Nucleus accumbens (tissue), 56 donors: ENCODE measurements around the gene SCGB1D4.
"Not testable (repeated sequence)": the region's sequence is repeated elsewhere in the genome, so short reads cannot be mapped to it uniquely, and the experiment has no call there.

Experiments used
- DNase-seq, 56 donors: peaks; one replicate each; lab custom pipeline; 2025; lab: John Stamatoyannopoulos, UW

Gene SCGB1D4, protein sequence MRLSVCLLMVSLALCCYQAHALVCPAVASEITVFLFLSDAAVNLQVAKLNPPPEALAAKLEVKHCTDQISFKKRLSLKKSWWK

DNA sequence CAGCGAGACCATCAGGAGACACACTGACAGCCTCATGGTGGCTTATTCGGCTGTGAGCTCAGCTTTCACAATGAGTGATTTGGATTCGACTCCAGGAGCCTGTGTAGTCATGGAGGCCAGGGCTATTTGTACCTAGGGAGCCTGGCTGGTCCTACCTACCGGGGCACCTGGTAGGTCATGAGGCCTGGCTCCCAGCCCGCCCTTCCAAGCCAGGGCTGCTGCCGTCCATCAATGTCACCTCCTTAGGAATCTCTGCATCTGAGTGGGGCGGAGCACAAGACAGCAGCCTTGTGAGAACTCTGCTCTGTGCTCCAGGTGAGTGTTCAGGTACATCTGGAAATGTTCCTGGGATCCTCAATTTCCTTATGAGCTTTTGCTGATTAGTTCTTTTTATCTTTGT, at the start of gene SCGB1D4:
Gene SCGB1D4, minus strand, starts transcription at position 101 of the 400 bp plus-strand sequence. Its CDS starts 65 bp downstream, at position 36.
- DNase-seq, result no peak

- DNase-seq, result no peak
Measured at GRCh38 chr11:62345861-62346260, 47.0 kb upstream of the SCGB1D4 start.

DNA sequence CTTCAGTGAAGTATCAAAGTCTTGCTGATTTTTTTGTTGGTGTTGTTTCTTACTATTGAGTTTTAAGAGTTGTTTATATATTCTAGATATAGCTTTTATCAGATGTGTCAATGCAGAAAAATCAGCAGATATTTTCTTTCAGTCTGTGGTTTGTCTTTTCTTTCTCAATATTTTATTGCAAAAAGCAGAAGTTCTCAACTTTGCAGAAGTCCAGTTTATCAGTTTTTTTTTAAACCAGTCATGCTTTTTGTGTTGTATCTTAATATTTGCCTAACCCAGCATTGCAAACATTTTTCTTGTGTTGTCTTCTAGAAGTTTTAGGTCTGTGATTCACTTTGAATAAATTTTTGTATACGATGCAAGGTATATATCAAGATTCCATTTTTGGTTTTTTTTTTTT, 45.3 kb upstream of the SCGB1D4 start:
- no peak for DNase-seq

- DNase-seq, result not testable (repeated sequence)
Measured at GRCh38 chr11:62343646-62344190, 44.8 kb upstream of the SCGB1D4 start.

DNA sequence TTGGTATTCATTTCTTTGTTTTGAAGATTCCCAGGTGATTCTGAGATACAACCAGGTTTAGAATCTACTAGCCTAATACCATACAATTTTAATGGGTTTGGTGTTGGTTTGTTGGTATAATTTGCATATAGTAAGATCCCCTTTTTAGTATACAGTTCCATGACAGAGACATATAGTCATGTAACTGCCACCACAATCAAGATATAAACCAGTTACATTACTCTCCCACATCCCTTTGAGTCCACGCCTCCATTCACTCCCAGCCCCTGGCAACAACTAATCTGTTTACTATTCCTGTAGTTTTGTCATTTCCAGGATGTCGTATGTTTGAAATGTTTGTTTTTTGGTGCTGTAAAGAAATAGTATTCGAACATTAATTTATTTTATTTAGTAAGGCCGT, 42.7 kb upstream of the SCGB1D4 start:
- DNase-seq, result no peak

DNA sequence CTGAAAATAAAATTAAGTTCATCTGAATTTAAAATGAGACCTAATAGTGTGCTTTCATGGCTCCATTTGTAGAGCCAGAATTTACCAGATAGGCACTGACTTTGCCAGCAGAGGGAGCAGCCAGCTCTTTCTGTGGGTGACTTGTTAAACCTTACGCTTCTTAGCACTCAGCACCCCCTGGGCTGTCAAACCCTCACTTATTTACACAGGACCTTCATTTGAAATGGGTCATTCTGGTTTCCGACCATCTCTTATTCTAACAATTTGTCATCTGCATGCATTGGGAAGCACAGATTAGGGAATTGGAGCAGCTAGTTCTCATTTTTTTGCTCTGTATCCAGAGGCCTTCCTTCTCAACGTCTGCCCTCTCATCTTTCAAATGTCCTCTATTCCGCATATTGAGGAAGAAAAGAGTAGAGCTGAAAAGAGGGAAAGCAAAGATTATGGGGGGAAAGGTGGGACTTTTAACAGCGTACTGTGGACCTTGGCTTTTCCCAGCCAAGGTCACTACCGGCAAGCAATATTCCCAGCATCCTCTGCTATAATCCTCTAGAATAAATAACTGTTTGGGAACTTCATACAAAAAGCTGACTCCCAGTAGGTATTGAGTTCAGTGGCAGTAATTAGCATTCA, 41.5 kb upstream of the SCGB1D4 start:
- DNase-seq, result peak in 52 of 56 donors; percentile 13 to 88 (median 59)

DNA sequence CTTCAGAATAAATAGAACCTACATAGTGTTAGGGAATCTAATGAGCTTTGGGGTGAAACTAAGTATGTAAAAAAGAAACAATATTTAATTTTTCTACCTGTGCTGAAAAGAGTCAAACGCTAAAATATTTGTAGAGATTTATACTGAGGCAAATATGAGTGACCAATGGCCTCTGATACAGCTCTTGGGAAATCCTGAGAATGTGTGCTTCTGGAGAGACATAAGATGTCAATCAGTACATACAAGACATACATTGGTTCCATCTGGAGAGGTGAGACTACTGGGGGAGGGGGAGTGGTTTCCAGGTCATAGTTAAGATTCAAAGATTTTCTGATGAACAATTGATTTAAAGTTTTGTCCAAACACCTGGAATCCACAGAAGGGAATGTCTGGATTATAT, 39.3 kb upstream of the SCGB1D4 start:
- DNase-seq, result no peak

- DNase-seq, result peak in 54 of 56 donors; percentile 37 to 92 (median 77)
Measured at GRCh38 chr11:62337303-62338181, 38.7 kb upstream of the SCGB1D4 start, which contains the start of gene ASRGL1. Gene ASRGL1, plus strand, starts transcription at chr11:62337448. Its CDS starts 530 bp downstream, at chr11:62337978.

- DNase-seq, result not testable (repeated sequence)
Measured at GRCh38 chr11:62336949-62337302, 38.1 kb upstream of the SCGB1D4 start.

- DNase-seq, result no peak
Measured at GRCh38 chr11:62333768-62334167, 34.9 kb upstream of the SCGB1D4 start.

- not testable (repeated sequence) for DNase-seq
Measured at GRCh38 chr11:62331264-62331663, 32.4 kb upstream of the SCGB1D4 start.

DNA sequence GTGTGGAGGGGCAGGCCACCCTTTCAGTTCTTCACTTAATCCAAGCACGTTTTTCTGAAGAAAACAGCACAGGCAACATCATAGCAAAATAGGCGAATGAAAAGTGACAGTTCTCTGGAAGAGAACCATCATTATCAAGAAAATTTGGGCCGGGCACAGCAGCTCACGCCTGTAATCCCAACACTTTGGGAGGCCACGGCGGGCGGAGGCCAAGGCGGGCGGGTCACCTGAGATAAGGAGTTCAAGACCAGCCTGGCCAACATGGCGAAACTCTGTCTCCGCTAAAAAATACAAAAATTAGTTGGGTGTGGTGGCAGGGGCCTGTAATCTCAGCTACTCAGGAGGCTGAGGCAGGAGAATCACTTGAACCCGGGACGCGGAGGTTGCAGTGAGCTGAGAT, 28.7 kb upstream of the SCGB1D4 start:
- not testable (repeated sequence) for DNase-seq

GRCh38 chr11:62326719-62327118, 27.8 kb upstream of the SCGB1D4 start:
- not testable (repeated sequence) for DNase-seq

DNA sequence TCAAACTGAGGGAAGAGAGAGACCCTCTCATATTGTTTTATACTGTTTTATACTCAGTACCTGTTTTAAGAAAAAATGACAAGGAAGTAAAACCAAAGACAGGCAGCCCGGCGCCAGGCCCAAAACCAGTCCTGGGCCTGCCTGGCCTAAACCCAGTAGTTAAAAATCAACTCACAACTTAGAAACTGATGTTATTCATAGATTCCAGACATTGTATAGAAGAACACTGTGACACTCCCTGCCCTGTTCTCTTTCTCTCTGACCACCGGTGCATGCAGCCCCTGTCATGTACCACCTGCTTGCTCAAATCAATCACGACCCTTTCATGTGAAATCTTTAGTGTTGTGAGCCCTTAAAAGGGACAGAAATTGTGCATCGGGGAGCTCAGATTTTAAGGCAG, 26.9 kb upstream of the SCGB1D4 start:
- not testable (repeated sequence) for DNase-seq

GRCh38 chr11:62324731-62325556, 26.1 kb upstream of the SCGB1D4 start:
- peak in 10 of 56 donors; percentile 1 to 57 (median 4) for DNase-seq

- DNase-seq, result no peak
Measured at GRCh38 chr11:62322524-62322923, 23.6 kb upstream of the SCGB1D4 start.

DNA sequence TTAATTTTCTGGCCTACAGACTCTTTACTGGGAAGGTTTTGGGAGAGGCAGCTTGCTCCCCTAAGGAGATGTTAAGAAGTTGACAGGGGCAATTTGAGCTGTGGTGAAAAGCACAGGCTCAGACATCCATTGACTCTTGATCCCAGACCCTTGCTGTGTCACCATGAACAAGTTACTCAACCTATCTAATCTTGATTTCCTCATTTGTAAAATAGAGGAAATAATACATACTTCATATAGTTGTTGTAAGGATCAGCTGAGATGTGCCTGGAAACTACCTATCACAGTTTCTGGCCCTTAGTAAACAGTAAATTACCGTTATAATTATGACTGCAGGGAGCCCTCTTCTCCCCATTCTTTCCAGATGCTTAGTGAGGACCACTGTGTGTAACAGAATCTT, 16.6 kb upstream of the SCGB1D4 start:
- DNase-seq, result no peak

GRCh38 chr11:62309991-62310390, 11.1 kb upstream of the SCGB1D4 start:
- DNase-seq, result no peak

GRCh38 chr11:62307950-62308349, 9.1 kb upstream of the SCGB1D4 start:
- no peak for DNase-seq

DNA sequence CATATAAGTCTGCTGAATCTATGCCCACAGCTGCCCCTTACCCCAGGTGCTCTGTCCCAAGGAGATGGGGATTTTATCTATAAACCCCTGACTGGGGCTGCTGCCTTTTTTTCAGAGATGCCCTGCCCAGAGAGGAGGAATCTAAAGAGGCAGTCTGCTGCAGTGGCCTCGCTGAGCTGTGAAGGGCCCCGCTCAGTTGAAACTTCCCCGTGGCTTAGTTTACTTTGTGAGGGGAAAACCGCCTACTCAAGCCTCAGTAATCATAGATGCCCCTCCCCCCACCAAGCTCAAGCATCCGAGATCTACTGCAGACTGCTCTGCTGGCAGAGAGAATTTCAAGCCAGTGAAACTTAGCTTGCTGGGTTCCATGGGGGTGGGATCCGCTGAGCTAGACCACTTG, 7.4 kb upstream of the SCGB1D4 start:
- DNase-seq, result no peak
